Fibroblast of lung (primary cell): ENCODE results near the gene ZNF304.

Experiments
- CTCF ChIP-seq, 2 donors: IDR thresholded peaks in 1 of 2; conservative IDR thresholded peaks in 1 of 2; 1 replicate in 1 of 2; 2 replicates in 1 of 2; pipeline ENCODE4 v1.5.1; 2011 to 2012; ENCODE audit warnings: low read length in 2 of 2, control low read depth in 1 of 2, inconsistent platforms in 1 of 2, low read depth in 1 of 2, mild to moderate bottlenecking in 1 of 2
- EZH2 ChIP-seq: IDR thresholded peaks from 2 replicates; pipeline ENCODE4 v1.5.1; 2012; ENCODE audit warnings: low read length, control low read depth, mild to moderate bottlenecking; ENCODE audit errors: missing control alignments

DNA sequence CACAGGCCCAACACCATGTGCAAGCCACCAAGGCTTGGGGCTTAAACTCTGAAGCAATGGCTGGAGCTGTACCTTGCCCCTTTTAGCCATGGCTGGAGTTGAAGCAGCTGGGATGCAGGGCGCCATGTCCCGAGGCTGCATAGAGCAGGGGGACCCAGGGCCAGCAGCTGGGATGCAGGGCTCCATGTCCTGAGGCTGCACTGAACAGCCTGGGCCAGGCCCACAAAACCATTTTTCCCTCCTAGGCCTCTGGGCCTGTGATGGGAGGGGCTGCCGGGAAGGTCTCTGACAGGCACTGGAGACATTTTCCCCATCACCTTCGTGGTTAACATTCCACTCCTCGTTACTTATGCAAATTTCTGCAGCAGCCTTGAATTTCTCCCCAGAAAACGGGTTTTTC is 23.1 kb downstream of the ZNF304 start:
- TF ChIP-seq CTCF (conservative IDR thresholded peaks at IDR 0.05 in 1 of 2, IDR thresholded peaks at IDR 0.05 in 1 of 2; ENCODE audit: low read depth in 1 of 2, low read length in 2 of 2) (no peak), EZH2 (no peak)
